ENCODE measurements around the gene INPP5J. TPM values are rescaled to one million over a fixed set of nuclear protein-coding genes. Genes with fewer than 3 reads are reported as not detected.
A peak's percentile ranks its signal among the peaks of the same experiment; 100 is the strongest.

The INPP5J gene
- total RNA-seq, 1 experiment from 2014 or later = 14.4 TPM

- Histone ChIP-seq H3K79me2 (ENCODE audit: low read length) (peaks cover 13% of the 10 kb centered on the region), H3K4me3 (ENCODE audit: low read length) (peak overlapping the region; percentile 71), H4K20me1 (ENCODE audit: insufficient read depth, low read depth, low read length) (no peaks in the 10 kb centered on the region), H3K4me2 (ENCODE audit: low read depth, low read length, poor library complexity, severe bottlenecking) (peak overlapping the region; percentile 90), H3K9me2 (replicated peaks; ENCODE audit: insufficient read depth, low read length) (no peaks in the 10 kb centered on the region), H3K27ac (ENCODE audit: low read length) (no peak overlapping the region), H3K9ac (ENCODE audit: low read length) (peak overlapping the region; percentile 80), H3K9me3 (ENCODE audit: low read length) (no peaks in the 10 kb centered on the region), H3K36me3 (ENCODE audit: insufficient read depth, low read length) (no peaks in the 10 kb centered on the region), H2AFZ (ENCODE audit: low read length) (peak overlapping the region; percentile 44; the same call in 1 of the 2 replicates), H3K27me3 (ENCODE audit: low read length) (no peaks in the 10 kb centered on the region), H3K4me1 (ENCODE audit: low read length) (peaks cover 40% of the 10 kb centered on the region)
- DNase-seq = no peak
Observed at GRCh38 chr22:31080164-31080847, 42.5 kb upstream of the INPP5J start.

GRCh38 chr22:31080848-31081649 lies 41.7 kb upstream of the INPP5J start, which contains the start of gene SMTN:
SMTN (plus strand) TSS chr22:31081318; CDS start chr22:31083259, 1,941 bp downstream.
- peak within 1 kb of the TSS; percentile 80 for H3K9ac ChIP-seq (ENCODE audit: low read length)
- no peaks in the 10 kb centered on the region for H3K36me3 ChIP-seq (ENCODE audit: insufficient read depth, low read length)
- H3K4me3 ChIP-seq (ENCODE audit: low read length) = peak within 1 kb of the TSS; percentile 71
- H4K20me1 ChIP-seq (ENCODE audit: insufficient read depth, low read depth, low read length) = no peaks in the 10 kb centered on the region
- peak within 1 kb of the TSS; percentile 90 for H3K4me2 ChIP-seq (ENCODE audit: low read depth, low read length, poor library complexity, severe bottlenecking)
- peaks cover 47% of the 10 kb centered on the region for H3K4me1 ChIP-seq (ENCODE audit: low read length)
- DNase-seq = peak; percentile 97
- H2AFZ ChIP-seq (ENCODE audit: low read length) = peak within 1 kb of the TSS; percentile 44; the same call in 1 of the 2 replicates
- peaks cover 13% of the 10 kb centered on the region for H3K79me2 ChIP-seq (ENCODE audit: low read length)
- H3K9me3 ChIP-seq (ENCODE audit: low read length) = no peaks in the 10 kb centered on the region
- H3K9me2 ChIP-seq (replicated peaks; ENCODE audit: insufficient read depth, low read length) = no peaks in the 10 kb centered on the region
- H3K27ac ChIP-seq (ENCODE audit: low read length) = no peak within 1 kb of the TSS
- H3K27me3 ChIP-seq (ENCODE audit: low read length) = no peaks in the 10 kb centered on the region

GRCh38 chr22:31081963-31082605 lies 40.7 kb upstream of the INPP5J start:
- peak overlapping the region; percentile 80 for H3K9ac ChIP-seq (ENCODE audit: low read length)
- no peaks in the 10 kb centered on the region for H3K9me3 ChIP-seq (ENCODE audit: low read length)
- no peaks in the 10 kb centered on the region for H4K20me1 ChIP-seq (ENCODE audit: insufficient read depth, low read depth, low read length)
- no peaks in the 10 kb centered on the region for H3K27me3 ChIP-seq (ENCODE audit: low read length)
- peaks cover 13% of the 10 kb centered on the region for H3K79me2 ChIP-seq (ENCODE audit: low read length)
- peak overlapping the region; percentile 90 for H3K4me2 ChIP-seq (ENCODE audit: low read depth, low read length, poor library complexity, severe bottlenecking)
- no peaks in the 10 kb centered on the region for H3K36me3 ChIP-seq (ENCODE audit: insufficient read depth, low read length)
- no peaks in the 10 kb centered on the region for H3K9me2 ChIP-seq (replicated peaks; ENCODE audit: insufficient read depth, low read length)
- no peak overlapping the region for H3K27ac ChIP-seq (ENCODE audit: low read length)
- no peak overlapping the region for H2AFZ ChIP-seq (ENCODE audit: low read length)
- peak overlapping the region; percentile 71 for H3K4me3 ChIP-seq (ENCODE audit: low read length)
- no peak for DNase-seq
- H3K4me1 ChIP-seq (ENCODE audit: low read length) = peaks cover 48% of the 10 kb centered on the region

- Histone ChIP-seq H3K27ac (ENCODE audit: low read length) (no peak overlapping the region), H4K20me1 (ENCODE audit: insufficient read depth, low read depth, low read length) (no peaks in the 10 kb centered on the region), H3K79me2 (ENCODE audit: low read length) (peaks cover 13% of the 10 kb centered on the region), H3K4me1 (ENCODE audit: low read length) (peaks cover 48% of the 10 kb centered on the region), H3K27me3 (ENCODE audit: low read length) (no peaks in the 10 kb centered on the region), H3K36me3 (ENCODE audit: insufficient read depth, low read length) (no peaks in the 10 kb centered on the region), H3K4me2 (ENCODE audit: low read depth, low read length, poor library complexity, severe bottlenecking) (peak overlapping the region; percentile 95), H3K4me3 (ENCODE audit: low read length) (peak overlapping the region; percentile 90; the same call in 1 of the 2 replicates), H3K9me3 (ENCODE audit: low read length) (no peaks in the 10 kb centered on the region), H2AFZ (ENCODE audit: low read length) (no peak overlapping the region), H3K9ac (ENCODE audit: low read length) (peak overlapping the region; percentile 95), H3K9me2 (replicated peaks; ENCODE audit: insufficient read depth, low read length) (no peaks in the 10 kb centered on the region)
- DNase-seq = peak; percentile 83
Observed at GRCh38 chr22:31082606-31083376, 40.0 kb upstream of the INPP5J start.

- H3K9ac ChIP-seq (ENCODE audit: low read length) = peak overlapping the region; percentile 95
- no peaks in the 10 kb centered on the region for H3K27me3 ChIP-seq (ENCODE audit: low read length)
- peak overlapping the region; percentile 90 for H3K4me3 ChIP-seq (ENCODE audit: low read length)
Observed at GRCh38 chr22:31083377-31083768, 39.4 kb upstream of the INPP5J start.

GRCh38 chr22:31083923-31084810 lies 38.6 kb upstream of the INPP5J start:
- Histone ChIP-seq H3K4me3 (ENCODE audit: low read length) (peak overlapping the region; percentile 90), H3K9me2 (replicated peaks; ENCODE audit: insufficient read depth, low read length) (no peaks in the 10 kb centered on the region), H2AFZ (ENCODE audit: low read length) (peak overlapping the region; percentile 90; the same call in 1 of the 2 replicates), H3K9me3 (ENCODE audit: low read length) (no peaks in the 10 kb centered on the region), H3K79me2 (ENCODE audit: low read length) (peaks cover 13% of the 10 kb centered on the region), H3K36me3 (ENCODE audit: insufficient read depth, low read length) (no peaks in the 10 kb centered on the region), H3K9ac (ENCODE audit: low read length) (peak overlapping the region; percentile 95), H3K4me2 (ENCODE audit: low read depth, low read length, poor library complexity, severe bottlenecking) (peak overlapping the region; percentile 95), H3K4me1 (ENCODE audit: low read length) (peaks cover 58% of the 10 kb centered on the region), H4K20me1 (ENCODE audit: insufficient read depth, low read depth, low read length) (no peaks in the 10 kb centered on the region), H3K27ac (ENCODE audit: low read length) (peak overlapping the region; percentile 57), H3K27me3 (ENCODE audit: low read length) (no peaks in the 10 kb centered on the region)
- DNase-seq = peak; percentile 72

More at GRCh38 chr22:31083377-31083768, 39.4 kb upstream of the INPP5J start:
- DNase-seq = no peak
- H4K20me1 ChIP-seq (ENCODE audit: insufficient read depth, low read depth, low read length) = no peaks in the 10 kb centered on the region
- H2AFZ ChIP-seq (ENCODE audit: low read length) = no peak overlapping the region
- no peaks in the 10 kb centered on the region for H3K9me2 ChIP-seq (replicated peaks; ENCODE audit: insufficient read depth, low read length)
- no peaks in the 10 kb centered on the region for H3K36me3 ChIP-seq (ENCODE audit: insufficient read depth, low read length)
- H3K9me3 ChIP-seq (ENCODE audit: low read length) = no peaks in the 10 kb centered on the region
- H3K79me2 ChIP-seq (ENCODE audit: low read length) = peaks cover 13% of the 10 kb centered on the region
- peak overlapping the region; percentile 57; the same call in 1 of the 2 replicates for H3K27ac ChIP-seq (ENCODE audit: low read length)
- peaks cover 50% of the 10 kb centered on the region for H3K4me1 ChIP-seq (ENCODE audit: low read length)
- H3K4me2 ChIP-seq (ENCODE audit: low read depth, low read length, poor library complexity, severe bottlenecking) = peak overlapping the region; percentile 95
